Natural killer cell treated with Interleukin-12 subunit alpha and Interleukin-12 subunit beta and Interleukin-15 and Interleukin-18, amount 100 ng/mL, for 72 hours (primary cell): ENCODE results near the gene LHX3. TPM values are rescaled to one million over a fixed set of nuclear protein-coding genes. Genes with fewer than 3 reads are reported as not detected.

Source experiments
- ATAC-seq, 2 donors: fragments of 150-1000 bp; cut with Tn5 transposase in 1 of 2; sonication (Bioruptor Pico), chemical (Tn5 transposase) in 1 of 2; 2 replicates each; pipeline ENCODE4 v1.10.0; 2021
- DNase-seq: peaks from one replicate; pipeline ENCODE4 v3.0.0; 2022; ENCODE audit warnings: low spot score
- H3K27ac Mint-ChIP-seq, 2 donors: 1 replicate in 1 of 2; 2 replicates in 1 of 2; pipeline ENCODE4 v1.8.0; 2022; ENCODE audit warnings: mixed read lengths in 2 of 2, mild to moderate bottlenecking in 1 of 2, moderate library complexity in 1 of 2
- H3K27me3 Mint-ChIP-seq, 2 donors: 1 replicate in 1 of 2; 2 replicates in 1 of 2; pipeline ENCODE4 v1.8.0; 2022; ENCODE audit warnings: mixed read lengths in 2 of 2
- H3K36me3 Mint-ChIP-seq: one replicate; pipeline ENCODE4 v1.8.0; 2022; ENCODE audit warnings: mixed read lengths
- H3K4me1 Mint-ChIP-seq, 2 donors: 1 replicate in 1 of 2; 2 replicates in 1 of 2; pipeline ENCODE4 v1.8.0; 2022; ENCODE audit warnings: low read depth in 2 of 2, mixed read lengths in 2 of 2, mild to moderate bottlenecking in 1 of 2
- H3K4me3 Mint-ChIP-seq: one replicate; pipeline ENCODE4 v1.8.0; 2022; ENCODE audit warnings: mixed read lengths
- H3K9me3 Mint-ChIP-seq: 2 replicates; pipeline ENCODE4 v1.8.0; 2022; ENCODE audit warnings: mixed read lengths
- total RNA-seq, 2 donors: library from RNA; stranded (reverse); gene quantifications; one replicate each; pipeline ENCODE4 v1.2.3, GENCODE V29; 2022

The LHX3 gene
- total RNA-seq, 2 donors from 2014 or later = 0.12 TPM; not detected in 1

- no peaks in the 10 kb centered on the region for H3K27me3 Mint-ChIP-seq
- H3K27ac Mint-ChIP-seq = peak within 1 kb of the TSS; percentile 87 to 88
- no peaks in the 10 kb centered on the region for H3K9me3 Mint-ChIP-seq
- H3K4me3 Mint-ChIP-seq = peak within 1 kb of the TSS; percentile 99
- peak; percentile 87 for DNase-seq
- peak; percentile 81 to 89 for ATAC-seq
- H3K36me3 Mint-ChIP-seq = peaks cover 6% of the 10 kb centered on the region
- H3K4me1 Mint-ChIP-seq = peaks cover 30 to 39% of the 10 kb centered on the region in 2 donors
These were observed 40.6 kb upstream of the LHX3 start, which contains the start of gene QSOX2 for GRCh38 chr9:136245219-136246150. TSS of gene QSOX2 (minus strand) at chr9:136245812. CDS start at chr9:136245803, 9 bp downstream.

- Mint-ChIP-seq H3K4me3 (peak overlapping the region; percentile 99), H3K27me3 (no peaks in the 10 kb centered on the region), H3K36me3 (peaks cover 6% of the 10 kb centered on the region), H3K4me1 (peaks cover 30 to 39% of the 10 kb centered on the region in 2 donors), H3K9me3 (no peaks in the 10 kb centered on the region), H3K27ac (peak overlapping the region; percentile 87 to 88)
- DNase-seq (no peak), ATAC-seq (no peak)
These were observed 40.0 kb upstream of the LHX3 start for GRCh38 chr9:136244969-136245218.

GRCh38 chr9:136244122-136244968 is 39.4 kb upstream of the LHX3 start:
- no peaks in the 10 kb centered on the region for H3K9me3 Mint-ChIP-seq
- H3K36me3 Mint-ChIP-seq = peaks cover 6% of the 10 kb centered on the region
- peaks cover 30 to 42% of the 10 kb centered on the region in 2 donors for H3K4me1 Mint-ChIP-seq
- no peaks in the 10 kb centered on the region for H3K27me3 Mint-ChIP-seq
- DNase-seq (peak; percentile 73), ATAC-seq (peak; percentile 52 to 55)
- peak overlapping the region; percentile 87 to 88 for H3K27ac Mint-ChIP-seq
- peak overlapping the region; percentile 99 for H3K4me3 Mint-ChIP-seq

- Mint-ChIP-seq H3K27me3 (no peaks in the 10 kb centered on the region), H3K27ac (peak overlapping the region; percentile 87 to 88), H3K9me3 (no peaks in the 10 kb centered on the region), H3K4me3 (peak overlapping the region; percentile 99), H3K4me1 (peaks cover 30 to 44% of the 10 kb centered on the region in 2 donors), H3K36me3 (peaks cover 6% of the 10 kb centered on the region)
- DNase-seq (no peak), ATAC-seq (peak in 1 of 2 donors; percentile 41)
These were observed 38.7 kb upstream of the LHX3 start for GRCh38 chr9:136243631-136244030.

GRCh38 chr9:136242918-136243525 is 38.1 kb upstream of the LHX3 start:
- ATAC-seq (no peak), DNase-seq (no peak)
- peaks cover 6% of the 10 kb centered on the region for H3K36me3 Mint-ChIP-seq
- H3K4me1 Mint-ChIP-seq = peaks cover 30 to 50% of the 10 kb centered on the region in 2 donors
- peak overlapping the region; percentile 99 for H3K4me3 Mint-ChIP-seq
- no peaks in the 10 kb centered on the region for H3K9me3 Mint-ChIP-seq
- H3K27me3 Mint-ChIP-seq = no peaks in the 10 kb centered on the region
- peak overlapping the region; percentile 87 to 88 for H3K27ac Mint-ChIP-seq

GRCh38 chr9:136242248-136242647 is 37.3 kb upstream of the LHX3 start:
- DNase-seq (no peak), ATAC-seq (no peak)
- Mint-ChIP-seq H3K4me3 (no peak overlapping the region), H3K27me3 (no peaks in the 10 kb centered on the region), H3K9me3 (no peaks in the 10 kb centered on the region), H3K36me3 (peaks cover 6% of the 10 kb centered on the region), H3K27ac (no peak overlapping the region), H3K4me1 (peaks cover 30 to 51% of the 10 kb centered on the region in 2 donors)

GRCh38 chr9:136241542-136241941 is 36.6 kb upstream of the LHX3 start:
- no peak for ATAC-seq
- peaks cover 6% of the 10 kb centered on the region for H3K36me3 Mint-ChIP-seq
- H3K9me3 Mint-ChIP-seq = no peaks in the 10 kb centered on the region
- H3K27me3 Mint-ChIP-seq = no peaks in the 10 kb centered on the region
- no peak overlapping the region for H3K27ac Mint-ChIP-seq
- no peak for DNase-seq
- H3K4me1 Mint-ChIP-seq = peaks cover 30 to 51% of the 10 kb centered on the region in 2 donors
- H3K4me3 Mint-ChIP-seq = no peak overlapping the region

- Mint-ChIP-seq H3K4me1 (peaks cover 30 to 50% of the 10 kb centered on the region in 2 donors), H3K27ac (no peak overlapping the region), H3K4me3 (no peak overlapping the region), H3K27me3 (no peaks in the 10 kb centered on the region), H3K36me3 (peaks cover 6% of the 10 kb centered on the region), H3K9me3 (no peaks in the 10 kb centered on the region)
- ATAC-seq (no peak), DNase-seq (no peak)
These were observed 36.0 kb upstream of the LHX3 start for GRCh38 chr9:136240941-136241340.

- H3K36me3 Mint-ChIP-seq = peaks cover 5% of the 10 kb centered on the region
- no peaks in the 10 kb centered on the region for H3K9me3 Mint-ChIP-seq
- H3K27ac Mint-ChIP-seq = no peak overlapping the region
- DNase-seq (no peak), ATAC-seq (no peak)
- no peak overlapping the region for H3K4me3 Mint-ChIP-seq
- no peaks in the 10 kb centered on the region for H3K27me3 Mint-ChIP-seq
- peaks cover 28 to 49% of the 10 kb centered on the region in 2 donors for H3K4me1 Mint-ChIP-seq
These were observed 35.0 kb upstream of the LHX3 start for GRCh38 chr9:136239983-136240330.

- H3K36me3 Mint-ChIP-seq = no peaks in the 10 kb centered on the region
- peaks cover 22 to 45% of the 10 kb centered on the region in 2 donors for H3K4me1 Mint-ChIP-seq
- H3K9me3 Mint-ChIP-seq = no peaks in the 10 kb centered on the region
- DNase-seq (no peak), ATAC-seq (no peak)
- H3K27ac Mint-ChIP-seq = no peak overlapping the region
- no peaks in the 10 kb centered on the region for H3K27me3 Mint-ChIP-seq
- H3K4me3 Mint-ChIP-seq = no peak overlapping the region
These were observed 34.4 kb upstream of the LHX3 start for GRCh38 chr9:136239135-136239982.

GRCh38 chr9:136238342-136238732 is 33.4 kb upstream of the LHX3 start:
- peaks cover 17 to 40% of the 10 kb centered on the region in 2 donors for H3K4me1 Mint-ChIP-seq
- no peak overlapping the region for H3K27ac Mint-ChIP-seq
- H3K4me3 Mint-ChIP-seq = no peak overlapping the region
- DNase-seq = no peak
- H3K9me3 Mint-ChIP-seq = no peaks in the 10 kb centered on the region
- H3K27me3 Mint-ChIP-seq = no peaks in the 10 kb centered on the region
- no peaks in the 10 kb centered on the region for H3K36me3 Mint-ChIP-seq
- no peak for ATAC-seq

- peaks cover 17 to 36% of the 10 kb centered on the region in 2 donors for H3K4me1 Mint-ChIP-seq
- DNase-seq = no peak
- no peaks in the 10 kb centered on the region for H3K9me3 Mint-ChIP-seq
These were observed 32.8 kb upstream of the LHX3 start for GRCh38 chr9:136237486-136238341.

More at GRCh38 chr9:136237486-136238341, 32.8 kb upstream of the LHX3 start:
- Mint-ChIP-seq H3K27me3 (no peaks in the 10 kb centered on the region), H3K27ac (no peak overlapping the region), H3K36me3 (no peaks in the 10 kb centered on the region), H3K4me3 (no peak overlapping the region)
- ATAC-seq = no peak
